Activated CD8-positive, alpha-beta memory T cell treated with anti-CD3 and anti-CD28 coated beads, Interleukin-2, amount 50 U/mL, for 4 hours (primary cell): ENCODE measurements around the gene CDKL1.

Source experiments
- DNase-seq: peaks from one replicate; pipeline ENCODE4 v3.0.0-alpha.2; 2020

Gene CDKL1

DNA sequence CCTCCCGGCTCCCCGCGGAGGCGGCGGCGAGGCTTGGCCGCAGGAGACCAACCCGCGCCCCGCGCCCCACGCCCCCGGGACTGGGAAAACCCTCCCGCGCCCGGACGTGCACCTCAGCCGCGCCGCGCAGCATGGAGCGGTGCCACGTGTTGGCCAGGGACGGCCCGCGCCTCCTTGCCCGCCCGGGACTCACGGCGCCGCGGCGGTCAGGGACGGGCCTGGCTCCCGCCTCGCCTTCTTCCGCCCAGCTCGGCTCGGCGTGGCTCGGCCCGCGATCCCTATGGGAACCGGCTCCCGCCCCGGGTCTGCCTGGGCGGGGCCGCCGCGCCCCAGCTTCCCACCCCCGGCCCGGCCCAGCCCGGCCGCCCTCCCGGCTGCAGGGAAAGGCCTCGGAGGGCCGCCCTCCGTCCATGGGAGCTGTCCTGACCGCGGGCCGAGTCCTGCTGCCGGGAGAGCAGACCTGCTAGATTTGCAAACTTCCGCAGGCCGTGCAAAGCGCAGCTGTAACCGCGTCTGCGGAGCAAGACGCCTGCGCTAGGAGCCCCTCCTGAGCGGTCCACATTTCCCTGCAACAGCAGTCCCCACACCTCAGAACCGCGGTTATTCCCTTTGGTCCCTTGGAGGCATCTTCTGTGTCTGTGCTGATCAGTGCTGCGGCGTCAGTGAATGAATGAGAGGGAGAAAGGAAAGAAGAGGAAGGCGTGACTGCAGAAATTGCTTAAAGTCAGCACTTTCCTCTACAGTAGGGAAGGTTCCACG, at the start of gene CDKL1:
TSS of gene CDKL1 (minus strand) at position 251 of the 759 bp plus-strand sequence. CDS start 1,013 bp downstream, outside the sequence.
- peak; percentile 52 for DNase-seq

DNA sequence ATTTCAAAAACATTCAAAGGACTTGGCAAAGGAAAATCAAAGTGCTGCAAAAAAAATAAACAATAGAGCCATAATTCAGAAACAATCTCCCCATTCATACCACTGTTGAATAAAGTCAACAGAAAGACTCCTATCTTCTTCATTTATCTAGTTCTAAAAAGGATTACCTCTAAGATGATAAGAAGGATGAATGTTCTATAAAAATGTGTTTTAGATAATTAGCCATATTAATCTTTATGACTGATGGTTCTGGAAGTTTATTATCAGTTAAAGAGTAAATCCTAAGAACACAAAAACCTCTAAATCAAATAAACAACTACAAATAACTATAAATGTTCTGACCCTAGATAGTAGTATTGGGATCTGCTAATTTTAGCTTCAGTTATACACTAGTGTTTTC, 37.8 kb upstream of the CDKL1 start:
- DNase-seq, result no peak

DNA sequence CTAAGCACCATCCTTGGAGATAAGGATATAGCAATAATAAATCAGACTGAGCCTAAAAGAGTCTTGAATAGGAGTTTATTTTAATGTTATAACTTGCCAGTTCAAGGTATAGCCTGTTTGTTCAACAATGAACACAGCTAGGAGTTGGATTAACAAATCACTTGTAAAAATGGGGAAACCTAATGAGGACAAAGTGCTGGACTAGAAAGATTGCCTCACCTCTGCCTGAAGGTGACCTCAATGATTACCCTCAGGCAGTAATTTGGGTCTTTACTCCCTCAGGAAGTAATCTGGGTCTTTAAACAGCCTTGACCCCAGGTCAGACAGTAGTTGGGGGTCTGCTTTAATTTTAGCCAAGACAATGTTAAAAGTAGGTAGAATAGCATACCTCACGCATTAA, 35.5 kb upstream of the CDKL1 start:
- DNase-seq, result no peak

DNA sequence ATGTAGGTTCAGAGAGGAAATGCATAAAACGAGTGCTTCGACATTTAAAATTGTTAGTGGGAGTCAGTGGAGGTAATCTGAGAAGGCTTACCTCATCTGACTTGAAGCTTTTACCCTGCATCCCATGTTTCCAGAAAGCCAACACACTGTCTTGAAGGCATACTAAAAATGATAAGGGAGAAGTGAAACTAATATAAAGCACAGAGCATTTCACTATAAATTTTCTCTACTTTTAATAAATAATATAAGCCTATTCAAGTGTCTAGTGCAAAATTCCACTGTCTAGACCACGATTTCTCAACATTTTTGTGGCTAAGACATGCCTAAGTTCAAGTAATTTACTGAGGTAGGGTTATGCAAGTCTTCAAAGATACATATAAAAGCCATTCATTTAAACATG, 29.1 kb upstream of the CDKL1 start:
- no peak for DNase-seq

DNA sequence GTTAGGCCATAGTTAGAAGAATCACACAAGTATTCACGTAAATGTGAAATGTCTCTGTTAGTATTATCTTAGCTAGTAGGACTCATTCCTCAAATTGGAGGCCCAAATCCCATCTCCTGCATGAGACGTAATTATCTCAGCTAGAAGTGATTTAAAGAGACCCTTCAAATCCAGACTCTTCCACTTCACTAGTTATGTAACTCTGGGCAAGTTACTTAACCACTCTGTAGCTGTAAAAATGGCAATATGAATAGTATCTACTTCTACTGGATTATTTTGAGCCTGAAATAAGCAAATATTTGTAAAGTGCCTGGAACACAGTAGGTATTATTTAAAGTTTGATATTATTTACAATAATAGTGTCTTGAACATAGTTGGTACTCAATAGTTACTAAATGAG, 28.4 kb upstream of the CDKL1 start:
- no peak for DNase-seq

DNA sequence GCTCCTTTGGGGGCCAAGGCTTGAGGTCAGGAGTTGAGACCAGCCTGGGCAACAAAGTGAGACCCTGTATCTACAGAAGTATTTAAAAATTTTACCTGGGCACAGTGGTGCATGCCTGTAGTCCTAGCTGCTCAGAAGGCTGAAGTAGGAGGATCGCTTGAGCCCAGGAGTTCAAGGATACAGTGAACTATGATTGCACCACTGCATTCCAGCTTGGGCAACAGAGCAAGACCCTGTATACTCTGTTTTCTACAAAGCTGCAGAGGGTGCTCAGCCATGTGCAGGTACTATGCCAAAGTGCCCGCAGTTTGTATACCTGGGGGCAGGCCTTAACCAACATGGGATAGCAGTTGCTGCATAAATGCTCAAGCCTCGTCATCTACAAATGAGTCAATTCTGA, 26.8 kb upstream of the CDKL1 start:
- DNase-seq, result no peak

DNA sequence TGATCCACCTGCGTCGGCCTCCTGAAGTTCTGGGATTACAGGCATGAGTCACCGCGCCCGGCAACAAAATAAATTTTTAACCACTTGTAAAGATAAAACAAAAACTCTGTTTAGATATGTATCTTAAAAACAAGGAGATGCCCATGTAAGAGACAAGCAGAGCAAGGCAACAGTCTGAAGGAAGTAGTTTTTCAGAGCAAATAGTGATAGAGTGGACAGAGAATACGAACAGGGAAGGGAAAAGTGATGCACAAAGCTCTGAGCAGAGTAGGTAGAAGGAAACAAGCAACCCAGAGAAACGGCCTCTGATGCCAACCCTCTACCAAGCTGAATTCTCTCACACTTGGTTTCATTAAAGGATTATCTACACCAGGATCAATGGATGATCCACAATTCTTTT, 24.8 kb upstream of the CDKL1 start:
- DNase-seq, result no peak

DNA sequence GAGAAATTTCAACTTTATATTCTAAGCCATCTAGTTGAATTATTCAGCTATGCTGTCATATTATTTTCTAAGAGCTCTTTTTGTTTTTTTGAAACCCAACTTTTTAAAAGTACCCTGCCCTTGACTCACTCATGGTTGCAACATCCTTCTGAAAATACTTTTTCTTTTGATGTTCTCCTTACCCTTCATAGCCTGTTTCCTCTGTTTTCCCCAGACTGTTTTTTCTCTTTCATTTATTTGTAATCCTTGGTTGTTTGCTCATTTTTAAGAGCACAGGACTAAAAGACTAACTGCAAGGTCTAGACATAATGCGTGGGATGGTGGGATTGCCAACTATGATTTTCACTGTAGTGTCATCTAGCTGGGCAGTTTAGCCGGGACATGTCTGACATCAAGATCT, 21.2 kb upstream of the CDKL1 start:
- no peak for DNase-seq

DNA sequence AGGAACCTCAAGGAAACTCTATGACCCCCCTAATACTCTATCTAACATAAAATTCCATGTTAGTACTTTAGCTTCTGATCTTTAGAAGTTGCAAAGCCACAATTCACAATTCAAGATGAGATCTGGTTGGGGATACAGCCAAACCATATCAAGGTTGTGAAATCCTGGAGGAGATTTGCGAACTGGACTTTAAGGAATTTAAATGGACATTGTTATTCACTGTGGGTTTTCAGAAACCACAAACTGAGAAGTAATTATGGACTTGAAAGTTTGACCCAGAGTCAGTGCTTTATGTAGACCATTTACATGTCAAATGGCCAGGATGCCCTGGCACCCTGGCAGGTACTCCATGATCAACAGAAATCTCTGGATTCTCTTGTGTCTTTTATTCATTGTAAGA, 14.2 kb upstream of the CDKL1 start:
- no peak for DNase-seq

DNA sequence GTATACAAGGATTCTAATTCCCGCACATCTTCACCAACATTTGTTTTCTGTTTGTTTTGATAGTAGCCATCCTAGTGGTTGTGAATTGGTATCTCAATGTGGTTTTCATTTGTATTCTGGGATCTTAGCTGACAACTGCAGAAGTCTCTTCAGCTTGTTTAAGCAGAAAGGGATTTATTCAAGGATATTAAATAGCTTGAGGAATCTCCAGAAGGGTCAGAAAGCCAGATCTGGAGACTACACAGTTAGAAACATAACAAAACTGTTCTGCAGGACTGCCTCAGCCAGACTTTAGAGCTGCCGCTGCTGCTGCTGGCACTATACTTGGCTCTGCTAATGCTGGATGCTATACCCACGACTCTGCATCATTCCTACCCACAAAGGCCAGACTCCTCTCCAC, 13.4 kb upstream of the CDKL1 start:
- DNase-seq, result no peak

DNA sequence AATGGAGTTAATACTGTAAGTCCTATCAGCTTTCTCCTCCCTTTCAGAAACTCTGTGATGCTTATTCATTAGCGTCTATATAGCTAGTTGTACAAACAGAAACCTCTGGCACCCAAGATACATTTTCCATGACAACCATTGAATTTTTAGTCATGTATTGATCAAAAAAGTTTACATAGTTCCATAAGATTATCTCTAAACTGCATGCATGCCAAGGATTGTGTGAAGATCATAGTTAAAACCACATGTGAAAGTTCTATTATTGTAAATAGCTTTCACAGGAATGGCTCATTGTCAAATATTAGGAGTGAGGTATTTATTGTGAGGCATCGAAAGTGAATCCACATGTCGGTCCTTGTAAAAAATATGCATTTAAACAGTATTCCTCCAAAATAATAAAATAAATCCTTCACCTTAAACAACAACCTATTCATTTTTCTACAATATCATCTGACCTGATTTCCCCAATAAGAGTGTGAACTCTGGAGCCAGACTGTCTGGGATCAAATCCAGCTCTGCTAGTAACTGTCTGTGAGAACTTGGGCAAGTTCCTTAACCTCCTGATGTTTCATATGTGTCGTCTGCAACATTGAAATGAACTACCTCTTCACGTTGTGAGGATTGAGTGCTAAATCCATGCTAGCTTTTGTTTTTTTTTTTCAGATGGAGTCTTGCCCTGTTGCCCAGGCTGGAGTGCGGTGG, 10.6 kb upstream of the CDKL1 start:
- DNase-seq, result no peak

DNA sequence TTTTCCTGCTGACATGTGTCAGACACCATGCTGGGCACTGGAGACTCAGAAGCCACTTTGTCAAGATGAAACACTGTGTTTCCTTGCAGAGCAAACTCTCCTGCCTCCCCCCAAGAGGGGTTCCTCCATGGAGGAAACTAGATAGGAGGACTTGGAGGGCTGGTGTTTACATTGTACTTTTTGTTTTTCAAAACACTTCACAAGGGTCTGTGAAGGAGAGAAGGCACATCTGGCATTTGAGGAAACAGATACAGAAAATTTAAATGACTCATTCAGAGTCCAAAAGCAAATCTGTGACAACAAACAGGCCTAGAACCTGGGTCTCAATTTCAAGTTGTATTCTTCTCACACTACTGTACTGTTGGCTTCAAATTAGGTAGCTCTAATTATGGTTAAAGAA, 6.7 kb upstream of the CDKL1 start:
- DNase-seq, result no peak

DNA sequence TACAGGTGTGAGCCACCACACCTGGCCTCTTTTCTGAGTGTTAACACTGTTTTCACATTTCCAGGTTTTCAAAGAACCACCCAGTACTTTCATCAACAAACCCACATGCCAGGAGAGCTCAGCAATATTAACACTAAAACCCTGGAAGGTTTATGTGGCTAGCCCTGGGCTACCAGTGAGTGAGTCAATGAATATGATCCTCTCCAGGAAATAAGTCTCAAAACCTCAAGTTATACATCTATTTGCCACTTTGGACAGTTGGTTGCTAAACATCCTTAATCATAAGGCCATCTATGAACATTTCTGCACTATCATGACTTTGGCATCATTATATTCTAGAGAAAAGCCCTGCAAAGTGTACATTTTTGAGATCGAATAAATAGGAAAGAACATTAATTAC, 6.3 kb upstream of the CDKL1 start:
- DNase-seq, result no peak

DNA sequence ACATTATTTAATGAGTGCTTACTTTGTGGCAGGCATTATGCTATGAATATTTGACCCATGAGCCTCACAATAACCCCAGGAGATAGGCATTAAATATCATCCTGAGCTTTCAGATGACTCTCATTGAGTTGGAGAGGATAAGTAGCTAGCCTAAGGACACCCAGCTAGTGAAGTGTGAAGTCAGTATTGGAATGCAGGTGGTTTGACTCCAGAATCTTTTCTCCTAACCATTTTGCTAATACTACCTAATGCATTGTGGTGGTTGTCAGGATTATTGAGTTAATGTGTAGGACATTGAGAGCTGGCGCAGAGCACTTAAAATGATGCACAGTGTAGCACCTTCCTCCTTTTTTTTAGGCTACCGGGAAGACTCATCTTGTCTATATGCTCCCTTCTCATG, 3.8 kb upstream of the CDKL1 start:
- no peak for DNase-seq

DNA sequence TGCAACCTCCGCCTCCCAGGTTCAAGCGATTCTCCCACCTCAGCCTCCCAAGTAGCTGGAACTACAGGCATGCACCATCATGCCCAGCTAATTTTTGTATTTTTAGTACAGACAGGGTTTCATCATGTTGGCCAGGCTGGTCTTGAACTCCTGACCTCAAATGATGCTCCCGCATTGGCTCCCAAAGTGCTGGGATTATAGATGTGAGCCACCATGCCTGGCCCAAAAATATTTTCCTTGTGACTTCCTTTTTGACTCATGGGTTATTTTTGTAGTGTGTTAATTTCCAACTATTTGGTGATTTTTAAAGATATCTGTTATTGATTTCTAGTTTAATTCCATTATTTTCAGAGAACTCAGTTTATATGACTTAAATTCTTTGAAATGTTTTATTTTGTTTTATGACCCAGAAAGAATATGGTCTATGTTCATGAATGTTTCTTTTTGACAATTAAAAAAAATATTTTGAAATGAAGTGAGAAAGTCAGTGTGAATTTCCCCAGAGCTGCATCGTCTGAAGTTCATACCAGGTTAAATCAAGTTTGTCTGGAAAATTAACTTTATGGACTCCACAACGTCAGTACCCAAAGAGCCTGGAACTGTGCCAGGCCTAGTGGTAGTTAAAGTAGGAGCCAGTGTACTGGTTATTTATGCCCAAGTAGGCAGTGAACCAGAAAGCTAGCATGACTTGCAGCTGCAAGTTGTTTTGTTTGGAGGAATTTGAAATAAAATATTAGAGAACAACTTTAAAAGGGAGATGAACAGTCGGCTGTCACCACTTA, 2.8 kb upstream of the CDKL1 start:
- DNase-seq, result no peak

DNA sequence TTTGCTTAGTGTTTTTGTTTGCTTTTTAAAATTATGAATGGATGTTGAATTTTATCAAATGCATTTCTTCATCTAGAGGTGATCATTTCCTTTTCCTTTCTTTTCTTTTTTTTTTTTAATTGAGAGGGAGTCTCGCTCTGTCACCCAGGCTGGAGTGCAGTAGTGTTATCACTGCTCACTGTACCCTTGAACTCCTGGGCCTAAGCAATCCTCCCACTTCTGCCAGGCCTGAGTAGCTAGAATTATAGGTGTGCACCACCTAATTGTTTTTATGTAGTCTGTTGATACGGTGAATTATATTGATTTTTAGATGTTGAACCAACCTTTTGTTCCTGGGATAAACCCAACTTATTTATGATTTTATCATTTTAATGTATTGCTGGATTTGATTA, 1.5 kb upstream of the CDKL1 start:
- DNase-seq, result no peak

DNA sequence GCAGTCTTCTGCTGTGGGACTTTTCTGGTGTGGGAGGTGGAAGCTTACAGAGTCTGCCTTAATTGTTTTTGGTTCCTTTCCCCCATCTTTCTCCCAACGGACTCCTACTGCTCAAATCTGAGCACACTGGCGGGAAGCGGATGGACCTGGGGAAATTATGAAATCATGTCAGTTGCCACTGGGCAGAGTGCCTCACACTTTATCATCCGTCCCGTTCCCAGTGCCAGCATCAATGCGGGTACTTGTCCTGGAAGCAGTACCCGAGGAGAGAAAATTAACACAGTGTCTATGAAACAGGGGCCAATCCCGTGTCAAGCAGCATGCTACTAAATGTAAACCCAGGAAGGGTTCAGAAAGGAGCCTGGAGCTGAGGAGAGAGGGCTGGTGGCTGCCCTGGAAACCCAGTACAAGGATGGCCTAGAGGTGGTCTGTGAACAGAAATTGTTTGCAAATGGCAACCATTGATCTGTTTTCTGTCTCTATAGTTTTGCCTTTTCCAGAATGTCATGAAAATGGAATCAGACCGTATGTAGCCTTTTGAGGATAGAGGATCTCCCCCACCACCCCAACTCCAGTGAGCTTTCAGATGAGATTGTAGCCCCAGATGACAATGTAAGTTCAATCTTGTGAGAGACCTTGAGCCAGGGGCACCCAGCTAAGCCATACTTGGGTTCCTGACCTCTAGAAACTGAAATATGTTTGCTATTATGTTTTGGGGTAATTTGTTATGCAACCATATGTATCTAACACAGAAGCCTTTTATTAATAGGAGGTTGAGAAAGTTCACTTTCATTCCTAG, 908 bp upstream of the CDKL1 start:
- DNase-seq, result no peak

DNA sequence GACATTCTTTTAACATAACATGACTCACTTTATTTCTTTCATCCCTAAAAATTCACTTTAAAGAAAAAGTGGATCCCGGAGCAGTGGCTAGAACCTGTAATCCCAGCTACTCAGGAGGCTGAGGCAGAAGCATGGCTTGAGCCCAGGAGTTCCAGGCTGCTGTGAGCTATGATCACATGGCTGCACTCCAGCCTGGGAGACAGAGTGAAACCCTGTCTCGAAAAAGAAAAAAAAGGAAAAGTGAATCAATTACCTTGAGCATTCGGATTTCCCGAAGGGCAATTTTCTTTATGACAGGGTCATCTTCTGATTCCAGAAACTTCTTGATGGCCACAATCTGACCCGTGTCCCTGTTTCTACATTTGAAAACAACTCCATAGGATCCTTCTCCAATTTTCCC, 1.2 kb downstream of the CDKL1 start:
- no peak for DNase-seq

DNA sequence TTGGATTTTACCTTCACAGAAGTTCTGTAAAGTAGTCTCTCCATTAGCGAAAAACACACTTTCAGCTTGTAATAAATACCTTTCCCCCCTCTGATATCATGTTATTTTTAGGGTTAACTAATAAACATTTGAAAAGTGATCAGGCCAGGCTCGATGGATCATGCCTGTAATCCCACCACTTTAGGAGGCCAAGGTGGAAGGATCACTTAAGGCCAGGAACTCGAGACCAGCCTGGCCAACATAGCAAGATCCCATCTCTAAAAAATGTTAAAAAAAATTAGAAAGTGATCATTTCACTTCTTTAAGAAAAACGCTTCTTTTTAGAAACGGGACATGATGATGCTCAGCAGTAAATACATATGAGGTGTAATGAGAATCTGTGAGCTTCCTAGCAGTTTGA, 2.0 kb downstream of the CDKL1 start:
- no peak for DNase-seq

DNA sequence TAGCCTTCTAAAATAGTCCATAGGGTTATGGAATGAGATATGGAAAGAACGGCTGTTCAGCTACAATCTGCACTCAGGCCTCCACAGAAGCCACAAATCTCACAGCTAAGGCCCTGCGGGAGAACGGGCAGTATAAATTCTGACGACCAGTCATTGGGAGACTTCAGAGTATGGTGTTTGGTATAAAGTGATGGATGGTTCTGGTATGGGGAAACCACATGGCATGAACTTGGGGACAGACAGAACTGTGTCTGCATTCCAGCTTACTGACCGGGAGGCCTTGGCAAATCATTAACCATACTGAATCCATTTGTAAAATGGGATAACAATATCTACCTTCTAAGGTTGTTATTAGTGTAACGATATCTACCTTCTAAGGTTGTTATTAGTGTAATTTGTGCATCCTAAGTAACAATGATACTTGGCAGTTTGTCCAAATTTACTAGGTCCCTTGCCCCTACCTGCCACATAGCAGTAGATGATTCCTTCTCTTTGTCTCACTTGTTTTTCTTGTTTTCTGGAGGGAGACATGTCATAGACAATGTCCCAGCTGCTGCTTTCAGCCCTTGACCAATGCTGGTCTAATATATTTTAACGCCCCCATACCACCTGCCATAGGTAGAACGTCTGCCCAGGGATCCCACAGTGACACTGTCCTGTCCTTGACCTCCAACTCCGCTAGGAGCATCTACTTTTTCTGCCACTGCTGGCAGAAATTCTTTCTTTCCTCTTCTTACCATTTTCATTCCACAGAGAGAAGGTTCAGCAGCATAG, 6.8 kb downstream of the CDKL1 start:
- no peak for DNase-seq

DNA sequence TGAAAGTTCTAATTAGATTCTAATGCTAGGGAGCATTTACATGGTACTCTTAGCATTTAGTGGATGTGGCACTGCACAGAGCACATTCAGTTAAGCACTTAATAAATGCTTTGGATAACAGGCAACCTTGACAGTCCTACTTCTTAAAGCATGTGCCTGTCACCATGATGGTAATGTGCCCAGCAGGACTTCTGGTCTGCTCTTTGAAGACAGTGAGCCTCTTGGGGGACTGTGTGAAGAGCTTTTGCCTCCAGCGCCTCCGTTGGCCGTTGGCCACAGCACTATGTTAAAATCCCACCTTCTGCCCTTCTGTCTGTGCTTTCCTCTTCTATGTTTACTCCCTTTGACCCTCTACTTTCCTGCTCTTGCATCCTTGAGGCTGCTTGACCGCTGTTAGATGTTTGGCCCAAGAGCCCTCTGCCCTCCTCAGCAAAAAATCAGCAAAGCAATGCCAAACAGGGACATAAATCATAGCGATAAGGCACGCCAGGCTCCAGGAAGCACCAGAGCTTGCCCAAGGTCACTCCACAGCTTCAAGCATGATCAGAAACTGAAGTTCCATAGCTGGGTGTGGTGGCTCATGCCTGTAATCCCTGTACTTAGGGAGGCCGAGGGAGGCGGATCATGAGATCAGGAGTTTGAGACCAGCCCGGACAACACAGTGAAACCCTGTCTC, 8.3 kb downstream of the CDKL1 start:
- DNase-seq, result no peak

DNA sequence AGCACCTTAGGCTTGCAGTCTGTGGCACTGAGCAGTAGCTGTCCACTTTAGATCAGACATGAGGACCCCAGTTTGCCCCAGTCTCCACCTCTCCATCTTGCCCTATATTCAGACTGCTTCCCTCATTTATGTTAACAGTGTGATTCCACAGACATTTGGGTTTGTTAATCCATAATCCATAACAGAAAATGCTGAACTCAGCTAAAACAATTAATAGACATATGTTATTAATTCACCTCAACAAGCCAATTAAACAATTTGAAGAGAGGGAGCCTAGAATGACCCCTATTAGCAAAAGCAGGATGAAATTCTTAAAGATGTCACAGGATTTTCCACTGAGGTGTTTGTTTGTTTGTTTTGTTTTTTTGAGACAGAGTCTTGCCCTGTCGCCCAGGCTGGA, 9.1 kb downstream of the CDKL1 start:
- no peak for DNase-seq
